ENCODE measurements around the gene PRAC1.

Gene PRAC1

GRCh38 chr17:48738803-48739526 lies 16.6 kb upstream of the PRAC1 start:
- TF ChIP-seq PPARA (CRISPR knock-in tag; IDR thresholded peaks at IDR 0.05; ENCODE audit: borderline replicate concordance): no peak
- no peak for TF ChIP-seq ZNF8 (CRISPR knock-in tag; IDR thresholded peaks at IDR 0.05)
- TF ChIP-seq POU6F1 (CRISPR knock-in tag; IDR thresholded peaks at IDR 0.05; ENCODE audit: borderline replicate concordance, low read depth): no peak
- TF ChIP-seq GLIS3 (CRISPR knock-in tag; IDR thresholded peaks at IDR 0.05): no peak
- no peak for TF ChIP-seq RARB (CRISPR knock-in tag; IDR thresholded peaks at IDR 0.05)
- no peak for TF ChIP-seq TOX (CRISPR knock-in tag; IDR thresholded peaks at IDR 0.05; ENCODE audit: borderline replicate concordance)
- no peak; the same call in 2 of the 3 replicates for ATAC-seq

- TF ChIP-seq RARB (CRISPR knock-in tag; IDR thresholded peaks at IDR 0.05): no peak
- TF ChIP-seq PPARA (CRISPR knock-in tag; IDR thresholded peaks at IDR 0.05; ENCODE audit: borderline replicate concordance): no peak
- no peak for TF ChIP-seq ESRRG (CRISPR knock-in tag; IDR thresholded peaks at IDR 0.05)
- TF ChIP-seq ZFP30 (CRISPR knock-in tag; IDR thresholded peaks at IDR 0.05): no peak
- no peak for TF ChIP-seq ZC3H10 (CRISPR knock-in tag; IDR thresholded peaks at IDR 0.05)
- TF ChIP-seq TCF4 (CRISPR knock-in tag; IDR thresholded peaks at IDR 0.05; ENCODE audit: borderline replicate concordance): no peak
- no peak for TF ChIP-seq CREB5 (CRISPR knock-in tag; IDR thresholded peaks at IDR 0.05; ENCODE audit: low read depth)
- no peak for TF ChIP-seq PATZ1 (CRISPR knock-in tag; IDR thresholded peaks at IDR 0.05; ENCODE audit: borderline replicate concordance)
- TF ChIP-seq ZNF8 (CRISPR knock-in tag; IDR thresholded peaks at IDR 0.05): no peak
- ATAC-seq: no peak
These were observed 16.1 kb upstream of the PRAC1 start for GRCh38 chr17:48738424-48738802.

- ATAC-seq: no peak
- TF ChIP-seq PPARA (CRISPR knock-in tag; IDR thresholded peaks at IDR 0.05; ENCODE audit: borderline replicate concordance) (no peak), ZNF8 (CRISPR knock-in tag; IDR thresholded peaks at IDR 0.05) (no peak), GLIS3 (CRISPR knock-in tag; IDR thresholded peaks at IDR 0.05) (no peak), CSRNP3 (CRISPR knock-in tag; IDR thresholded peaks at IDR 0.05) (no peak), ESRRG (CRISPR knock-in tag; IDR thresholded peaks at IDR 0.05) (no peak)
These were observed 15.2 kb upstream of the PRAC1 start for GRCh38 chr17:48737330-48738043.

- TF ChIP-seq CREB5 (CRISPR knock-in tag; IDR thresholded peaks at IDR 0.05; ENCODE audit: low read depth): no peak
- TF ChIP-seq ZNF8 (CRISPR knock-in tag; IDR thresholded peaks at IDR 0.05): no peak
- TF ChIP-seq TOX (CRISPR knock-in tag; IDR thresholded peaks at IDR 0.05; ENCODE audit: borderline replicate concordance): no peak
- TF ChIP-seq GLIS3 (CRISPR knock-in tag; IDR thresholded peaks at IDR 0.05): no peak
- TF ChIP-seq SNAI2 (CRISPR knock-in tag; IDR thresholded peaks at IDR 0.05): no peak
- ATAC-seq: no peak
These were observed 12.7 kb upstream of the PRAC1 start for GRCh38 chr17:48735062-48735351.

GRCh38 chr17:48734333-48735061 lies 12.2 kb upstream of the PRAC1 start:
- peak; percentile 14; the same call in 2 of the 3 replicates for ATAC-seq
- TF ChIP-seq ZC3H10 (CRISPR knock-in tag; IDR thresholded peaks at IDR 0.05) (no peak), SNAI2 (CRISPR knock-in tag; IDR thresholded peaks at IDR 0.05) (no peak), ZFP3 (CRISPR knock-in tag; IDR thresholded peaks at IDR 0.05) (no peak), ZFP30 (CRISPR knock-in tag; IDR thresholded peaks at IDR 0.05) (no peak), TOX (CRISPR knock-in tag; IDR thresholded peaks at IDR 0.05; ENCODE audit: borderline replicate concordance) (no peak), ISL1 (CRISPR knock-in tag; IDR thresholded peaks at IDR 0.05) (no peak), ZNF565 (CRISPR knock-in tag; conservative IDR thresholded peaks at IDR 0.05; ENCODE audit: low read depth) (no peak), GLIS3 (CRISPR knock-in tag; IDR thresholded peaks at IDR 0.05) (no peak), CREB5 (CRISPR knock-in tag; IDR thresholded peaks at IDR 0.05; ENCODE audit: low read depth) (no peak), BACH2 (CRISPR knock-in tag; IDR thresholded peaks at IDR 0.05; ENCODE audit: borderline replicate concordance) (no peak), ZNF8 (CRISPR knock-in tag; IDR thresholded peaks at IDR 0.05) (no peak), TCF4 (CRISPR knock-in tag; IDR thresholded peaks at IDR 0.05; ENCODE audit: borderline replicate concordance) (no peak), CSDC2 (CRISPR knock-in tag; IDR thresholded peaks at IDR 0.05) (no peak), CSRNP3 (CRISPR knock-in tag; IDR thresholded peaks at IDR 0.05) (no peak)

Data from SK-N-SH treated with all-trans-retinoic acid at 6 μM for 48 hours (cell line).